ENCODE data around the gene ASAP2.

ASAP2 gene

GRCh38 chr2:9274701-9275343 lies 68.2 kb downstream of the ASAP2 start:
- TF ChIP-seq CTCF (IDR thresholded peaks at IDR 0.05; ENCODE audit: borderline replicate concordance, insufficient read depth, low read depth, low read length): no peak

GRCh38 chr2:9275399-9275798 lies 68.8 kb downstream of the ASAP2 start:
- no peak for TF ChIP-seq CTCF (IDR thresholded peaks at IDR 0.05; ENCODE audit: borderline replicate concordance, insufficient read depth, low read depth, low read length)
- no peak overlapping the region for H3K4me3 ChIP-seq (ENCODE audit: low read depth, low read length)

More at GRCh38 chr2:9274701-9275343, 68.2 kb downstream of the ASAP2 start:
- no peak overlapping the region for H3K4me3 ChIP-seq (ENCODE audit: low read depth, low read length)

- TF ChIP-seq CTCF (IDR thresholded peaks at IDR 0.05; ENCODE audit: borderline replicate concordance, insufficient read depth, low read depth, low read length): no peak
- no peak overlapping the region for H3K4me3 ChIP-seq (ENCODE audit: low read depth, low read length)
Observed at GRCh38 chr2:9276074-9276473, 69.5 kb downstream of the ASAP2 start.

GRCh38 chr2:9276901-9277451 lies 70.4 kb downstream of the ASAP2 start:
- no peak for TF ChIP-seq CTCF (IDR thresholded peaks at IDR 0.05; ENCODE audit: borderline replicate concordance, insufficient read depth, low read depth, low read length)
- no peak overlapping the region for H3K4me3 ChIP-seq (ENCODE audit: low read depth, low read length)

- no peak for TF ChIP-seq CTCF (IDR thresholded peaks at IDR 0.05; ENCODE audit: borderline replicate concordance, insufficient read depth, low read depth, low read length)
- H3K4me3 ChIP-seq (ENCODE audit: low read depth, low read length): no peak overlapping the region
Observed at GRCh38 chr2:9278439-9278838, 71.8 kb downstream of the ASAP2 start.

GRCh38 chr2:9279426-9279825 lies 72.8 kb downstream of the ASAP2 start:
- TF ChIP-seq CTCF (IDR thresholded peaks at IDR 0.05; ENCODE audit: borderline replicate concordance, insufficient read depth, low read depth, low read length): no peak
- H3K4me3 ChIP-seq (ENCODE audit: low read depth, low read length): no peak overlapping the region

- no peak for TF ChIP-seq CTCF (IDR thresholded peaks at IDR 0.05; ENCODE audit: borderline replicate concordance, insufficient read depth, low read depth, low read length)
- H3K4me3 ChIP-seq (ENCODE audit: low read depth, low read length): no peak overlapping the region
Observed at GRCh38 chr2:9280224-9280623, 73.6 kb downstream of the ASAP2 start.

All from GM12875 (cell line).